Head of caudate nucleus (tissue), 42 donors: ENCODE results near the gene CATSPERD.
"Not testable (repeated sequence)": the region's sequence is repeated elsewhere in the genome, so short reads cannot be mapped to it uniquely, and the experiment has no call there.

Experiments used
- DNase-seq, 42 donors: peaks; one replicate each; pipeline versions ENCODE4 v3.0.0 to v3.0.0-alpha.2; 2020 to 2021; ENCODE audit warnings: mixed read lengths in 7 of 42
- intact Hi-C: fragments of 100-400 bp; cut with DNase I; formaldehyde crosslinking; loops from one replicate; pipeline ENCODE4 v1.15.0; 2022

The CATSPERD gene

DNA sequence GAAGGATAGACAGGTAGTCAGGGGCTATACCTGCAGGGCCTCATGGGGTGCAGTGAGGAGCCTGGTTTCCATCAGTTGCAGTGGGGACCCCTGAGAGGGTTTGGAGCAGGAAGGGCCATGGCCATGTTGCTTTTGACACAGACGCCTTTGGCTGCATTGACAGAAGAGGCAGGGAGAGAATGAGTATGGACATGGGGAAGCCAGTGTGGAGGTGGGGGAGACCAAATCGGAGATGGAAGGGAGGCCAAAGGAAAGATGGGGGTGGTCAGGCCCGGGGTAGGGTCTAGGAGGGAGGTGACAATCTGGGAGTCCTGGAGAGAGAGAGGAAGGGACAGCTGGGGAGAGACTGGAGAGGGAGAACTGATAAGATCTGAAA lies 38.3 kb upstream of the CATSPERD start:
- intact Hi-C loops, result loop anchor here (5.0 kb wide), 1 partner anchor 60 kb away; the partner anchor contains the start of genes SAFB and SAFB2

DNA sequence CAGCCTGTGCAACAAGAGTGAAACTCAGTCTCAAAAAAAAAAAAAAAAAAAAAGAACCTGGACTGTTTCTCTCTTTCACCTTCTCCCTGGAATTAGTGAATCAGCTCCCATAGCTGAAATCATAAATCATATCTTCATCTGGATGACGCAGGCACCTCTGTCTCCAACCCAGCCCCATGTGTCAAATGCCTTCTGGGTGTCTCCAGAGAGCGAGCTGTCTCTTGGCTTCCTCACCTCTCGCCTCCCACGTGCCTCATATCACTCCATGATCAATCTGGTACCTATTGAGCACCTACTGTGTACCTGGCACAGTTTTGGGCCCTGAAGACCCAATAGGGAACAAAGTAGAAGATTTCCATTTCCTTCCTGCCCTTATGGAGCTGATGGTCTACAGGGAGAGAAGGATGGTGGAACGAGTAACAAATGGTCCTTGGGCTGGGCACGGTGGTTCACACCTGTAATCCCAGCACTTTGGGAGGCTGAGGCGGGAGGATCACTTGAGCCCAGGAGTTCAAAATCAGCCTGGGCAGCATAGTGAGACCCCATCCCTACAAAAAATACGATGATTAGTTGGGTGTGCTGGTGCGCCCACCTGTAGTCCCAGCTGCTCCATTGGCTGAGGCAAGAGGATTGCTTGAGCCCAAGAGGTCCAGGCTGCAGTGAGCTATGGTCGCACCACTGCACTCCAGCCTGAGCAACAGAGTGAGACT lies 37.1 kb upstream of the CATSPERD start:
- intact Hi-C loops, result loop anchor here (5.0 kb wide), 1 partner anchor 61 kb away; the partner anchor contains the start of genes SAFB and SAFB2
- DNase-seq, result no peak

More for the DNA sequence above, 38.3 kb upstream of the CATSPERD start:
- DNase-seq, result no peak

DNA sequence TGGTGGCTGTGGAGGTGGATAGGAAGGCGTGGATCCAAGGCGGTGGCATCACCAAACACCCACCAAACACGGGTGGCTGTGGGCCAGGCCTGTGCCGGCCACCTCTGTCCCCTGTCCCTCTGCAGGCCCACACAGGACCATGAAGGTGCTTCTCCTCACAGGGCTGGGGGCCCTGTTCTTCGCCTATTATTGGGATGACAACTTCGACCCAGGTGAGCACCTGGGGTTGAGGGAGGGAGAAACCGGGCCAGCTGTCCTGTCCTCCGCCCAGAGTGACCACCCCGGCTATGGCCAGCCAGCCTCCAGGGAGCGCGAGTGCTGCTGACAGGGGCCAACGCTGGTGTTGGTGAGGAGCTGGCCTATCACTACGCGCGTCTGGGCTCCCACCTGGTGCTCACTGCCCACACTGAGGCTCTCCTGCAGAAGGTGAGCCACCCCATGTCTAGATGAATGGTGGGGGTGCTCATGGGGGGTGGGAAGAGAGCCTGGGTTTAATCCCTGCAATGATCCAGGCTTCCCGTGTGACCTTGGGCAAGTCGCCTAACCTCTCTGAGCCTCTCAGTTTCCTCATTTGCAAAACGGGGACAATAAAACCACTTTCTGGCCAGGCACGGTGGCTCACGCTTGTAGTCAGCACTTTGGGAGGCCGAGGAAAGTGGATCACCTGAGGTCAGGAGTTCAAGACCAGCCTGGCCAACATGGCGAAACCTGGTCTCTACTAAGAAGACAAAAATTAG lies 35.6 kb upstream of the CATSPERD start:
- DNase-seq, result no peak
- intact Hi-C loops, result loop anchor here (5.0 kb wide), 1 partner anchor 63 kb away; the partner anchor contains the start of genes SAFB and SAFB2

DNA sequence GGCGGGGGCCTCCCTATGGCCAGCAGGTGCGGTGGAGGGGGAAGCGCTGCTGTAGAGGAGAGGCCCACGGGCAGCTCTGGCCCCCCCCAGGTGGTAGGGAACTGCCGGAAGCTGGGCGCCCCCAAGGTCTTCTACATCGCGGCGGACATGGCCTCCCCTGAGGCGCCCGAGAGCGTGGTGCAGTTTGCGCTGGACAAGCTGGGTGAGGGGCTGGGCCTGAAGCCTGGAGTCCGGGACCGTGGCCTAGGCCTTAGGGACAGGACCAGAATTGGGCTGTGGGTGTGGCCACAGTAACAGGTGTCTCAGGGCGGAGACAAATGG lies 34.2 kb upstream of the CATSPERD start:
- intact Hi-C loops, result no loop called here
- peak in 1 of 42 donors; percentile 44 for DNase-seq

DNA sequence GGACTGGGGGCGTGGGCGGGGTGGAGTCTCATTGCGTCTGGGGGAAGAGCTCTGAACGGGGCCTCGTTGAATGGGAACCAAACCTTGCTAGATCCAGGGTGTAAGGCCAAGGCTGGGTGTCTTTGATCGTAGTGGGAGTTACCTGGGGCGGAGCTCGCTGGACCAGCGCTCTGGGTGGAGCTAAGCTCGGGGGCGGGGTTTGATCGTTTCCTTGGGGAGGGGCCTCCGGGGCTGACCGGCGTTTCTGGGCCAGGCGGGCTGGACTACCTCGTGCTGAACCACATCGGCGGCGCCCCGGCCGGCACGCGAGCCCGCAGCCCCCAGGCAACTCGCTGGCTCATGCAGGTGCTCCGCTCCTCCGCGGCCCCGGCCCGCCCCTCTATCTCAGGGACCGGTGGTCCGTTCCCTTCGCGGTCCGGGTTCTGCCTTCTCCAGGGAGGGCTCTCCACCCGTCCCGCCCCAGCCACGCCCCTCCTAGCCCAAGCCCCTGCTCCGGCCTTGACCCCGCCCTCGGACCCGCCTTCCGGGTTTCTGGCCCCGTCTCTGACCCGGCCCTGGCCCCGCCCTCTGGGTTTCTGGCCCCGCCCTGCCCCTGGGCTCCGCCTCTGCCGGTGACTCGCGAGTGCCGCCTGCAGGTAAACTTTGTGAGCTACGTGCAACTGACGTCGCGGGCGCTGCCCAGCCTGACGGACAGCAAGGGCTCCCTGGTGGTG lies 33.6 kb upstream of the CATSPERD start:
- intact Hi-C loops, result no loop called here

DNA sequence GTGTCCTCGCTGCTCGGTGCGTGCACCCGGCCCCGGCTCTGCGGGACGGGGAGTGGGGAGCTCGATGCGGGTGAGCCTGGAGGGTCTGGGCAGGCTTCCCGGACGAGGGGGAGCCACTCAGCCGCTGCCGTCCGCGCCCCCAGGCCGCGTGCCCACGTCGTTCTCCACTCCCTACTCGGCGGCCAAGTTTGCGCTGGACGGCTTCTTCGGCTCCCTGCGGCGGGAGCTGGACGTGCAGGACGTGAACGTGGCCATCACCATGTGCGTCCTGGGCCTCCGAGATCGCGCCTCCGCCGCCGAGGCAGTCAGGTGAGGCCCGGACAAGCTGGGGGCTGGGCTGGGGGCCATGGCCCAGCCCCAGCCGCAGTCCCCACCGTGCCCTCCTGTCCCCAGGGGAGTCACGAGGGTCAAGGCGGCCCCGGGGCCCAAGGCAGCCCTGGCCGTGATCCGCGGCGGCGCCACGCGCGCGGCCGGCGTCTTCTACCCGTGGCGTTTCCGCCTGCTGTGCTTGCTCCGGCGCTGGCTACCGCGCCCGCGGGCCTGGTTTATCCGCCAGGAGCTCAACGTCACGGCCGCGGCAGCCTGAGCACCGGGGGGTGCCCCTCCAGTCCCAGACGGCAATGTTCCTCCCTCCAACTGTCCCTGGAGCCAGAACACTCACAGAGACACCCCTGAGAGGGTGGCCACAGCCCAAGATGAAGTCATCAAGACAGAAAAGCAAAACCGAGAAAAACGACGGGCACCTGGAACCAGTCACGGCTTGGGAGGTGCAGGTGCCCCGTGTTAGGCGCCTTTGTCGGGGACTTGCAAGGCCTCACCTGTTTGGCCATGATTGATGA lies 32.9 kb upstream of the CATSPERD start:
- DNase-seq, result no peak
- intact Hi-C loops, result no loop called here

More for the DNA sequence above, 33.6 kb upstream of the CATSPERD start:
- peak; percentile 82 to 96 (median 92) for DNase-seq

DNA sequence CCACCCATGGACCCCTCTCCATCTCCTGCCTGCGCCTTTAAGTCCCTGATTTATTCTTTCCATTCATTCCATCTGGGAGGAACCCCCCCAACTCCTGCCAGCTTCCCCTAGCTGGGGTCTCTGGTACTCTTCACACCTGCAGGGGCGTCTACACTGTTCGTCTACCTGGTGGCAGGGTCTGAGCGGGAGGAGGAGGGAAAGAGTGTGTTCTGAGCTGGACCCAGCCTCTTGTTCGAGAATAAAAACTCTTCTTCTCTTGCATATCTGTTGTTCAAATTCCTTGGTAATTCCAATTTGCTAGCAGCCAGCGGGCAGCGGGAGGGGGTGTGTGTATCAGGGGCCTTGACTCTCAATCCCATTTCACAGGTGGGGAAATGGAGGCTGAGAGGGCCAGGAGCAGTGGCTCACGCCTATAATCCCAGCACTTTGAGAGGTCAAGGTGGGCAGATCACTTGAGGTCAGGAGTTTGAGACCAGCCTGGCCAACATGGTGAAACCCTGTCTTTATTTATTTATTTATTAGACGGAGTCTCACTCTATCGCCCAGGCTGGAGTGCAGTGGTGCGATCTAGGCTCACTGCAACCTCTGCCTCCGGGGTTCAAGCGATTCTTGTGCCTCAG lies 32.1 kb upstream of the CATSPERD start:
- intact Hi-C loops, result not testable (repeated sequence)

DNA sequence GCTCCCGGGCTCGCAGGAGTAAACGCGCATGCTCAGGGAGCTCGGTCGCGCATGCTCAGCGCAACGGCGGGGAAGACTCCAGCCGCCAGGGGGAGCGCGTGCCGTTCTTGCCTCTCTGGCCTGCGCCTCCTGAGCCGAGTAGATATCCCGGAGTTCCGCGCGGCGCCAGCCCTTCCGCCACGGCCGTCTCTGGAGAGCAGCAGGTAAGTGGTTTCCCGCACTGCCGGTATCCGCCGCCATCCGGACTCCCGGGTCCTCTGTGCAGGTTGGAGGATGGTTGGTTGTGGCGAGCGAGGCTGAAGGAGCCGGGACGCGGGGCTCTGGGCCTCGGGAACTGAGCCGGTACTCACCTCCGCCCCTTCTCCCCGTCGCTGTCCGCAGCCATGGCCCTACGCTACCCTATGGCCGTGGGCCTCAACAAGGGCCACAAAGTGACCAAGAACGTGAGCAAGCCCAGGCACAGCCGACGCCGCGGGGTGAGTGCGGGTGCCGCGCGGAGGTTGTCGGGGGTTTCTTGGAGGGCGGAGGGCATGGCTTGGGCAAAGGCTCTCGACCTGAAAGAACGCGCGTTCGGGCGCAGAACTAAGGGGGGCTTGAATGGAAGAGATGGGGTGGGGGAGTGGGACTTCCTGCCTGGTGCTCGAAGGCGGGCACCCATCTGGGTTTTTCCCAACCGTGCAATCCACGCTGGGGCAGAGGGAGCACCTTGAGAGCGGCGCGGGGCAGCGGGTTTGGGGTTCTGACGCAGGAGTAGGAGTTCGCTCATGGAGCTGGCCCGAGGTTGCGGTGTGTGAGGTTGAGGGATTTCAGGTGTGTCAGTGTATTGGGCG lies 30.1 kb upstream of the CATSPERD start, which contains the start of gene RPL36:
Gene RPL36 (plus strand): TSS at position 171 of the 830 bp plus-strand sequence. CDS start 213 bp downstream, at position 384.
- peak; percentile 91 to 99 (median 96) for DNase-seq
- intact Hi-C loops, result no loop called here

More for the DNA sequence above, 32.1 kb upstream of the CATSPERD start:
- DNase-seq, result not testable (repeated sequence)

DNA sequence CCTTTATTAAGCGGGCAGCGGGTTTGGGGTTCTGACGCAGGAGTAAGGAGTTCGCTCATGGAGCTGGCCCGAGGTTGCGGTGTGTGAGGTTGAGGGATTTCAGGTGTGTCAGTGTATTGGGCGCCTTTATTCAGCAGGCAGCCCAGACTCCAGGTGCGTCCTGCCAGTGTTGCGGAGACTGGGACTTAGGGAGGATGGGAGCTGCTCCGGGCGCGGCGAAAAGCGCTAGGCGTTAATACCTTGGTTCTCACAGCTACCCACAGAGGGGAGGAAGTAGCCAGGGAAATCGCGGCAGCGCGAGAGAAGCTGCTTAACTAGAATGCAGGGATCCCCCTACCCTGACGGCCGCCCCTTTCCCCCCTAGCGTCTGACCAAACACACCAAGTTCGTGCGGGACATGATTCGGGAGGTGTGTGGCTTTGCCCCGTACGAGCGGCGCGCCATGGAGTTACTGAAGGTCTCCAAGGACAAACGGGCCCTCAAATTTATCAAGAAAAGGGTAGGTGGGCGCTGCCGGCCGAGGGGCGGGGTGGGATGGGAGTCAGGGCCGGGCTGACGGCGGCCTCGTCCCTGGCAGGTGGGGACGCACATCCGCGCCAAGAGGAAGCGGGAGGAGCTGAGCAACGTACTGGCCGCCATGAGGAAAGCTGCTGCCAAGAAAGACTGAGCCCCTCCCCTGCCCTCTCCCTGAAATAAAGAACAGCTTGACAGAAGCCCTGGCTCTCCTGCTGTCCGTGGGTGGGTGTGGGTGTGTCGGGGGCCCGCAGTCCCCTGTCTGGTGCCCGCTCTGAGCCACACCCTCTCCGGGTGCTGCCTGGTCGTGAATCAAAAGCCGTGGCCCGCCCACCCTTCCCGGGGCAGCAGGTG lies 29.2 kb upstream of the CATSPERD start:
- DNase-seq, result peak in 27 of 42 donors; percentile 15 to 72 (median 35)
- intact Hi-C loops, result no loop called here

DNA sequence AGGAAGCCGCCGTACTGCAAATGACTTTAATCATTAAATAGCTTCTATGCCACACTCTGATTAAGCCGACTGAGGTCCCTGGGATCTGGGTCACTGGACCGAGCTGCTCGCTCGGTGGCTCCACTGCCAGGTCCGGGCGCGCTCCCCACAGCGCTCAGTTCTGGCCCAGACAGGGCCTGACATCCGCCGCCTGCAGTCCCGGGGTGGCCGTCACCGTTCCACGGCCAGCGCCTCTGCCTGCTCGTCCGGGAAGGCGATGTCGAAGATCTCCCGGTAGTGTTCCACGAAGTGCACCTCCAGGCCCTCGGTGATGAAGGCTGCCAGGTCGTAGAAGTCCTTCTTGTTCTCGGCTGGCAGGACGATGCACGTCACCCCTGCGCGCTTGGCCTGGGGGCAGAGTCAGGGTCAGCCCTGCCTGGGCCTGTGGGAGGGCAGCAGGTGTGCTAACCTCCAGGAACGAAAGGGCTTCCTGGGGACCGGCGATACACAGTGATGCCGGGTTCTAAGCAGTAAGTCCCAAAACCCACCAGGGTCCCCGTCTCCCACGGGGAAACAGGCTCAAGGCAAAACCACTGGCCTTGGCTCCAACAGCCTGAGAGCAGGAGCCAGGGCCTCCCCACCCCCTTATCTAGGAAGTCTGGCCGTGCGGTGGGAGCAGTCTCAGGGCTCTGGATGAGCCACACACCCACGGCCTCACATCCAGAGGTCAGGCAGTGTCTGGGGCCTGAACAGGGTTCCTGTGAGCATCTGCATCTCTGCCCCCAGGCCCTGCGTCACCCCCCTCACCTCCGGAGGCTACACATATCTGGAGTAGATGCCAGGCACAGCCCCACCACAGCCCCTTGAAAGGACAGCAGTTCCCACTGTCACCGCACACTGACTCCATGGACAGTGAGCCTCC lies 28.4 kb upstream of the CATSPERD start:
- DNase-seq, result peak in 4 of 42 donors; percentile 12 to 45 (median 33)
- intact Hi-C loops, result no loop called here

DNA sequence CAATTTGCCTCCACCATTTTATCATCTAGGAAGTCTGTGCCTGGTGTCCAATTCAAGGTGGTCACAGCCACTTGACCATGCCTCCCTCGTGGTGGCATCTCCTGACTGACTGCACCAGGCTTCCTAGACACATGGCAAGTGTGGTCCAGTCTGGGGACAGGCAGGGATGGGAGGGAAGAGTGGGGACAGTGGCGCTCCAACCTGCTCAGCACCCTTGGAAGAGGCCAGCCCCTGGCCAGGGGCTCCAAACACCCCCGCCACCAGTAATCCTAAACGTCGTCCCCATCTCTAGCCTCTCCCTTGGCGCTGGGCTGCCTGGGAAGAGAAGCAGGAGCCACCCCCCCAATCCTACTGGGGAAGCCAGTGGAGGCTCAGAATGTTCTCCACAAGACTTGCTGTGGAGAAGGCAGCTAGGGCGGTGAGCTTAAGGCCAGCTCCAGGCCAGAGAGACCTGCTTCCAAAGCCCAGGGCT lies 27.7 kb upstream of the CATSPERD start:
- DNase-seq, result no peak
- intact Hi-C loops, result no loop called here

DNA sequence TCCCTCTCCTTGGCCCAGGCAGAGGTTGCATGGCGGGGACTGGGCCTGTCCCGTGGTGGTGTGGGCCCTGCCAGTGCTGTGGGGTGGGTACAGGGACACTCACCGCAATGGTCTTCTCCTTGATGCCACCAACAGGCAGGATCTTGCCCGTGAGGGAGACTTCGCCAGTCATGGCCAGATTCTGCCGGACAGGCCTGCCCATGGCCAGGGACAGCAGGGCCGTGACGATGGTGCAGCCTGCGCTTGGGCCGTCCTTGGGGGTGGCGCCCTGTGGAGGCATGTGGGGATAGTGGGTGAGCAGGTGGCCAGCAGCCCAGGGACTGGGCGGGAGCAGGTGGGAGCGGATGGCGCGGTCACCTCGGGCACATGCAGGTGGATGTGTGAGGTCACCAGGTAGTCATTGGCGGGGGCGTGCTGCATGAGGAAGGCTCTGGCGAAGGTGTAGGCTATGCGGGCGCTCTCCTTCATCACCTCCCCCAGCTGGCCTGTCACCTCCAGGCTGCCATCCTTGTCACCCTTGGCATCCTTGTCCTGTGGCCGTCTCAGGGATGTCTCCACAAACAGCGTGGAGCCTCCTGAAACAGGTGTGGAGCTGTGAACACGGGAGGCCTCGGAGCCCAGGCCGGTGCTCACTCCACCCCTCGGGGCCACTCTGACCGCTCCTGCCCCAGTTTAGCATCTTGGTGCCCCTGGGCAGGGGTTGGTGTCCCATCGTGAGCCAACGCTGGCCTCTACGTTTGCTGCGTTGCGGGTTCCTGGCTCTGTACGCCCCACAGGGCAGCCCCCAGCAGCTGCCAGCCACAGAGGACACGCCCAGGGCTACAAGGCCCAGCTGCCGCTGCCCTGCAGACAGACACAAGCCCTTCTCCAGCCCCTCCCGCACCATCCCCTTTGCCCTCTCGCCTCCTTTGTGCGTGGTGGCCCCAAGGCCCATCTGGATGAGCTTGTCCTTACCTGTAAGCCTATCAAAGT lies 27.0 kb upstream of the CATSPERD start:
- no peak for DNase-seq
- intact Hi-C loops, result no loop called here

DNA sequence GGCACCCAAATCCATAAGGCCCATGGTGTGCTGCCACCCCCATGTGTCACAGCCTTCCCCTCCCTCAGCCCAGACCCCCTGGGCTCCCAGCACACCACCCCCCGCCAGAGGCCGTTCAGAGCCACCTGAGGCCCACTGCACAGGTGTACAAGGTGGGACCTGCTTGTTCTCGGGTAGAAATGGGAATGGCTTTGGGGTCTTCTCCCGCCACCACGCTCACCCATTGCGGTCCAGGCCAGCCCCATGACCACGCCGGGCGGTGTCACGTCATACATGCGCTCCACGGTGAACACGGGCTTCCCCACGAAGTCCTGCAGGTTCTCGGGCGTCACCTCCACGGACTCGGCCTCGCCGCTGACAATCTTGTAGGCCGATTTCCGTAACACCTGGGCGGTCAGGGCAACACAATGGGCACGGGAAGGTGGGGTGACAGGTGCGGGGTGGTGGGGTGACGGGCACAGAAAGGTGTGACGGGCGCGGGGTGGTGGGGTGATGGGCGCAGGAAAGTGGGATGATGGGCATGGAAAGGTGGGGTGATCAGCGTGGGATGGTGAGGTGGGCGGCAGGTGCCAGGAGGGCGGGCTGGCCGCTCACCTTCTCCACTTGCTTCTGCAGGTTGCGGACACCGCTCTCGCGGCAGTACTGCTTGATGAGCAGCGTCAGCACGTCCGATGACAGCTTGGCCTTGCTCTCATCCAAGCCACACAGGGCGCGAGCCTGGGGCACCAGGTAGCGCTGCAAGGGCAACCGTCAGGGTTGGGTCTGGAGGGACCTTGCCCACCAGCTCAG lies 26.1 kb upstream of the CATSPERD start:
- intact Hi-C loops, result no loop called here
- DNase-seq, result no peak
